ENCODE results near the gene FGFR1OP2. TPM values are rescaled to one million over a fixed set of nuclear protein-coding genes. Genes with fewer than 3 reads are reported as not detected.

FGFR1OP2 gene
- total and polyA plus RNA-seq, 2 of the 8 experiments (the other 6 are each of a cell fraction or from before 2014, with no cell fraction given): 8.8 to 34.4 TPM

Other genes with a start within 250 kb of the FGFR1OP2 start
- 48.3 and 48.4 TPM in 2 replicates for gene ITPR2, start 105.3 kb upstream of the FGFR1OP2 start, total RNA-seq (2021; fragmentation: NEBNext Ultra II Directional; extraction: Animal tissue kit (Norgen Biotek cat#: 25700))
- 3.2 and 4.1 TPM in 2 replicates for gene ITPR2, start 105.3 kb upstream of the FGFR1OP2 start, polyA plus RNA-seq (2011; rRNA removed)
- gene INTS13, start 489 bp upstream of the FGFR1OP2 start, total RNA-seq (2021; fragmentation: NEBNext Ultra II Directional; extraction: Animal tissue kit (Norgen Biotek cat#: 25700)): 53.2 and 58.2 TPM in 2 replicates
- gene INTS13, start 489 bp upstream of the FGFR1OP2 start, polyA plus RNA-seq (2011; rRNA removed): 9.4 and 20.5 TPM in 2 replicates
- 57.6 and 57.9 TPM in 2 replicates for gene TM7SF3, start 75.9 kb downstream of the FGFR1OP2 start, total RNA-seq (2021; fragmentation: NEBNext Ultra II Directional; extraction: Animal tissue kit (Norgen Biotek cat#: 25700))
- 61.3 and 77.2 TPM in 2 replicates for gene TM7SF3, start 75.9 kb downstream of the FGFR1OP2 start, polyA plus RNA-seq (2011; rRNA removed)
- 72.9 and 76.2 TPM in 2 replicates for gene MED21, start 84.1 kb downstream of the FGFR1OP2 start, total RNA-seq (2021; fragmentation: NEBNext Ultra II Directional; extraction: Animal tissue kit (Norgen Biotek cat#: 25700))
- 12.6 and 24.5 TPM in 2 replicates for gene MED21, start 84.1 kb downstream of the FGFR1OP2 start, polyA plus RNA-seq (2011; rRNA removed)
- gene C12orf71, start 144.1 kb downstream of the FGFR1OP2 start, total RNA-seq (2021; fragmentation: NEBNext Ultra II Directional; extraction: Animal tissue kit (Norgen Biotek cat#: 25700)): not detected in 2 replicates
- not detected in 2 replicates for gene C12orf71, start 144.1 kb downstream of the FGFR1OP2 start, polyA plus RNA-seq (2011; rRNA removed)